Sigmoid colon (tissue), 7 donors: Measurements from ENCODE around the gene PRDM16. TPM values are rescaled to one million over a fixed set of nuclear protein-coding genes. Genes with fewer than 3 reads are reported as not detected.

Experiments
- DNase-seq: peaks from one replicate; pipeline ENCODE4 v3.0.0-alpha.2; 2019
- H3K27ac ChIP-seq, 4 donors: fragments of 200-600 bp; sonication (generic); one replicate each; pipeline ENCODE4 v1.5.1; 2016 to 2019; ENCODE audit warnings: mild to moderate bottlenecking in 1 of 4
- H3K27me3 ChIP-seq, 3 donors: fragments of 200-600 bp; sonication (generic); one replicate each; pipeline ENCODE4 v1.5.1; 2019; ENCODE audit warnings: mild to moderate bottlenecking in 1 of 3
- H3K36me3 ChIP-seq, 4 donors: fragments of 200-600 bp; sonication (generic); one replicate each; pipeline ENCODE4 v1.5.1; 2016 to 2019
- H3K4me1 ChIP-seq, 4 donors: fragments of 200-600 bp; sonication (generic); one replicate each; pipeline ENCODE4 v1.5.1; 2017 to 2019
- H3K4me3 ChIP-seq, 4 donors: fragments of 200-600 bp; sonication (generic); one replicate each; pipeline ENCODE4 v1.5.1; 2017 to 2019; ENCODE audit warnings: mild to moderate bottlenecking in 2 of 4, moderate library complexity in 1 of 4
- H3K9me3 ChIP-seq, 4 donors: fragments of 200-600 bp in 3 of 4; sonication (generic) in 3 of 4; one replicate each; pipeline versions ENCODE4 v1.5.1 to v1.6.1; 2013 to 2019
- EP300 ChIP-seq, 4 donors: sonication (generic); formaldehyde crosslinking; IDR thresholded peaks; one replicate each; pipeline ENCODE4 v1.6.1; 2017; ENCODE audit warnings: antibody characterized with exemption in 4 of 4
- POLR2A ChIP-seq, 2 donors: fragments of 450-650 bp; IDR thresholded peaks; one replicate each; pipeline ENCODE4 v1.6.1; 2016; ENCODE audit warnings: antibody characterized with exemption in 2 of 2, mild to moderate bottlenecking in 2 of 2, moderate library complexity in 2 of 2
- POLR2AphosphoS5 ChIP-seq, 4 donors: sonication (generic); formaldehyde crosslinking; IDR thresholded peaks; one replicate each; pipeline ENCODE4 v1.6.1; 2017; ENCODE audit warnings: antibody characterized with exemption in 4 of 4
- WGBS, 2 donors: extraction: QIAGEN DNeasy Blood & Tissue Kit; methylation state at CpG; one replicate each; pipeline ENCODE4 v1.1.7; 2013; 5-methylcytosine and 5-hydroxymethylcytosine counted together
- intact Hi-C: fragments of 100-400 bp; cut with DNase I; formaldehyde crosslinking; loops from one replicate; pipeline ENCODE4 v1.15.1; 2023
- polyA plus RNA-seq, 3 donors: library from polyadenylated mRNA; stranded (reverse); fragments of 200-250 nt; gene quantifications; one replicate each; pipeline ENCODE4 v1.2.3, GENCODE V29; 2013
- total RNA-seq, 4 donors: library from RNA; depleted of rRNA; stranded (reverse); fragments of >200 nt; gene quantifications; one replicate each; pipeline ENCODE4 v1.1.0, GENCODE V29; 2016
- TF ChIP-seq, protein P1 (sequence below), 4 experiments: fragments of 450-650 bp in 3 of 4; fragments of 200-600 bp in 1 of 4; IDR thresholded peaks; one replicate each; pipeline ENCODE4 v1.5.1; 2016 to 2019; ENCODE audit warnings: antibody characterized with exemption in 4 of 4, mild to moderate bottlenecking in 3 of 4, moderate library complexity in 2 of 4
- donor health status: healthy with polysubstance abuse.
- donor health status: Bipolar disorder and iron deficiency.
- donor health status: healthy.

Gene PRDM16
- total and polyA plus RNA-seq, 7 donors: under 0.01 to 1.7 (median 0.49) TPM

DNA sequence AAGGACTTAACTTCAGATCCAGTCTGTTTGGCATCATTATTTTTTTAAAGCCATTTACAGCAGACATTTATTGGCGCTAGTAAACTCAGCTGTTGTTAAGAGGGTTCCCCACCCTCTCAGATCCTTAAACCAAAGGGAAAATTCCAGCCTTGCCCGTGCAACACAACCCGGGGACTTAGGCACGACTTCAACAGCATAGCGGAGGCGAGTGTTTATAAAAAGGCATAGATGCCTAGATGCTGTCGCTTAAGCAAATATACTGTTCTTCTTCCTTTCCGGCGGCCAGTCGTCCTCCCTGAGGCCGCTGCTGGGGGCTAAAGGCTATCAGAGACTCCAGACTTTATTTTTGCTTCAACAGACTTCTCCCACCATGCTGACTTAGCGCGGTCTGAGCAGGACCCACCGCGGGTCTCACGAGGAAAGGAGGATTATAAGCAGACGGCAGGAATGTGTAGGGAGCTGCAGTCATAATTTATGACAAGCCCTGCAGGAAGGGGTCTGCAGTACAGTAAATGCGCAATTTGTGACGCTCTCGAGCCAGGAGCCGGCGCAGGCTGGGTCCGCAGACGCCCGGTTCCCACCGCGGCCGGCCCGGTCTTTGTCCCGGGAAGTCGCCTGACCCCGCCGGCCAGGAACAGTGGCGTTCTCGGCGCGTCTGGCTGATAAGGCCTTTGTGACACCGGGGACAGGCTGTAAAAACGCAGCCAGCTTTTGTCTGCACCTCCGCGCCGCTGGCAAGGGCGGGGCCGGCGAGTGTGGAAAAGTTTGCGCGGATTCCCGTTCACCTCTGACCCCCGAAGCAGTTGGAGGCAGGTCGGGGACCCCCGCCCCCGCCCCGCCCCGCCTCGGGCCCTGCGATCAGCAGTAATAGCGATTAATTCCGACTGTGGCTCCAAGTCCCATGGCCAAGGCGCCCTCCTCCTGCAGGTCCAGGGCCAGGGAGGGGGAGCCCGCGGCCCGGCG is 324.3 kb downstream of the PRDM16 start:
- intact Hi-C loops: no loop called here
- H3K27ac ChIP-seq: peak overlapping the region in 2 of 4 donors; percentile 1 to 8
- peak overlapping the region in 3 of 4 donors; percentile 22 to 31 (median 29) for H3K4me3 ChIP-seq
- WGBS, 2 donors: 2 to 7% methylated on average over 63 of the region's 63 CpGs
- peak in 1 of 4 donors; percentile 25 for TF ChIP-seq POLR2AphosphoS5 (IDR thresholded peaks at IDR 0.05)
- TF ChIP-seq POLR2A (IDR thresholded peaks at IDR 0.05): no peak
- no peak for TF ChIP-seq EP300 (IDR thresholded peaks at IDR 0.05)
- TF ChIP-seq, protein P1, sequence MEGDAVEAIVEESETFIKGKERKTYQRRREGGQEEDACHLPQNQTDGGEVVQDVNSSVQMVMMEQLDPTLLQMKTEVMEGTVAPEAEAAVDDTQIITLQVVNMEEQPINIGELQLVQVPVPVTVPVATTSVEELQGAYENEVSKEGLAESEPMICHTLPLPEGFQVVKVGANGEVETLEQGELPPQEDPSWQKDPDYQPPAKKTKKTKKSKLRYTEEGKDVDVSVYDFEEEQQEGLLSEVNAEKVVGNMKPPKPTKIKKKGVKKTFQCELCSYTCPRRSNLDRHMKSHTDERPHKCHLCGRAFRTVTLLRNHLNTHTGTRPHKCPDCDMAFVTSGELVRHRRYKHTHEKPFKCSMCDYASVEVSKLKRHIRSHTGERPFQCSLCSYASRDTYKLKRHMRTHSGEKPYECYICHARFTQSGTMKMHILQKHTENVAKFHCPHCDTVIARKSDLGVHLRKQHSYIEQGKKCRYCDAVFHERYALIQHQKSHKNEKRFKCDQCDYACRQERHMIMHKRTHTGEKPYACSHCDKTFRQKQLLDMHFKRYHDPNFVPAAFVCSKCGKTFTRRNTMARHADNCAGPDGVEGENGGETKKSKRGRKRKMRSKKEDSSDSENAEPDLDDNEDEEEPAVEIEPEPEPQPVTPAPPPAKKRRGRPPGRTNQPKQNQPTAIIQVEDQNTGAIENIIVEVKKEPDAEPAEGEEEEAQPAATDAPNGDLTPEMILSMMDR (IDR thresholded peaks at IDR 0.05): no peak
- peaks cover 62 to 100% (median 92%) of the 10 kb centered on the region in 3 donors for H3K27me3 ChIP-seq
- peaks cover 0 to 27% (median 20%) of the 10 kb centered on the region in 4 donors for H3K4me1 ChIP-seq
- no peaks in the 10 kb centered on the region for H3K9me3 ChIP-seq
- no peak for DNase-seq
- no peaks in the 10 kb centered on the region for H3K36me3 ChIP-seq

DNA sequence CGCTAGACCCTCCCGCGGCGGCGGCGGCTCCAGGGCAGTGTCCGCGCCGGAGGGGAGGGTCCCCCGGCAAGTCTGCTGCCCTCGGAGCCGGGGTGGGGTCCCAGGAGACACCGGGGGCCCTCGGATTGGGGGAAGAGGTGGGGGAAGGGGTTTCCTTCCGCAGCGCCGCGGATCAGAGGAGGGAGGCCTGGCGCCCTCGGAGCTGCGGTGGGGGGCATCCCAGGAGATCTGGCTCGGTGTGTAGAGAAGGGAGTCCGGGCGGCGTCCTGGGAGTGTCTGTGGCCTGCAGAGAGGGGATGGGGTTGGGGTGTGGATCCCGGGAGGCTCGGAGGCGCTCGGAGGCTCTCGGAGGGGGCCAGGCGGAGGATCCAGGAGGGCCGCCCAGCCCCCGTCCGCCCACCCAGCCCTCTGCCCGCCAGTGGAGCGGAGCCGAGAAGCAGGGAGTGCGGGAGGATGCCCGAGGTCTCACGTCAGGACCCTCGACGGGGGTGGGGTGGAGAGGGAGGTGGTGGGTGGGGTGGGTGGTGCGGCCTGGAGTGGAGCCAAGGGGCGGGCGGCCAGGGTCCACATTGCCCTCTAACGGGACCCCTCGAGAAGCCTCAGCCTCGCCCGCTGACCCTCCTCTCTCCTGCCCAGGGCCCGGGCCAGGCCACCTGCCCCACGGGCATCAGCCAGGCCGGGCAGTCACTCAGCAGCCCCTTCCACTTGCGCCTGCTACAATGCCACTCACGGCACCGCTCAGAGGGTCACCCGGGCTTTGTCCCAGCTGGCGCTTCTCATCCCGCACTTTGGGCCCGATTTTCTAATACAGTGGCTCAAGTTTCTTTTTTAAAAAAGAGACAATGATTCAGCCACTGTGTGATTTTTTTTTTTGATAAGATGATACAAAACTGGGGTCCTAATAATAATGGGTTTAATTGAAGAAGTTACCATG is 325.3 kb downstream of the PRDM16 start:
- peak overlapping the region in 3 of 4 donors; percentile 22 to 31 (median 29) for H3K4me3 ChIP-seq
- 25 to 31% methylated on average over 59 of the region's 59 CpGs for WGBS, 2 donors
- peaks cover 58 to 100% (median 92%) of the 10 kb centered on the region in 3 donors for H3K27me3 ChIP-seq
- no peaks in the 10 kb centered on the region for H3K36me3 ChIP-seq
- no peak for DNase-seq
- H3K4me1 ChIP-seq: peaks cover 0 to 27% (median 20%) of the 10 kb centered on the region in 4 donors
- intact Hi-C loops: no loop called here
- no peak for TF ChIP-seq EP300 (IDR thresholded peaks at IDR 0.05)
- H3K27ac ChIP-seq: peak overlapping the region in 2 of 4 donors; percentile 1 to 8
- H3K9me3 ChIP-seq: no peaks in the 10 kb centered on the region

DNA sequence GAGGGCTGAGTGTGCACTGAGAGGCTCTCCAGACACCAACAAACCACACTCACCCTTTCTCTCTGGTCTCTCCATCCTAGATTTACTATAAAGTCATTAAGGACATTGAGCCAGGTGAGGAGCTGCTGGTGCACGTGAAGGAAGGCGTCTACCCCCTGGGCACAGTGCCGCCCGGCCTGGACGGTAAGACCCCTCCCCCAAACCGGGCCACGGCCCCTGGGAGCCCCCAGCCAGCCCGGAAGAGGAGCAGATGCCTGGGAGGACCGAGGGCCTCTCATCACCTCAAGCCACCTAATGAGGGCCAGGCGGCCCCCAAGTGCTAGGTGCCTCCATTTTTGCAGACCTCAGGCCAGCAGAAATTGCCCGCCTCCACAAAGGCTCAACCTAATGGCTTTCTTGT is 327.4 kb downstream of the PRDM16 start:
- Histone ChIP-seq H3K9me3 (no peaks in the 10 kb centered on the region), H3K27ac (no peak overlapping the region), H3K4me3 (no peak overlapping the region), H3K36me3 (no peaks in the 10 kb centered on the region), H3K27me3 (peaks cover 48 to 100% (median 92%) of the 10 kb centered on the region in 3 donors), H3K4me1 (peaks cover 0 to 27% (median 20%) of the 10 kb centered on the region in 4 donors)
- TF ChIP-seq, protein P1 (IDR thresholded peaks at IDR 0.05): no peak
- TF ChIP-seq POLR2AphosphoS5 (IDR thresholded peaks at IDR 0.05) (no peak), EP300 (IDR thresholded peaks at IDR 0.05) (no peak), POLR2A (IDR thresholded peaks at IDR 0.05) (no peak)
- DNase-seq: no peak
- 82 to 91% methylated on average over 11 of the region's 11 CpGs for WGBS, 2 donors
- intact Hi-C loops: no loop called here

DNA sequence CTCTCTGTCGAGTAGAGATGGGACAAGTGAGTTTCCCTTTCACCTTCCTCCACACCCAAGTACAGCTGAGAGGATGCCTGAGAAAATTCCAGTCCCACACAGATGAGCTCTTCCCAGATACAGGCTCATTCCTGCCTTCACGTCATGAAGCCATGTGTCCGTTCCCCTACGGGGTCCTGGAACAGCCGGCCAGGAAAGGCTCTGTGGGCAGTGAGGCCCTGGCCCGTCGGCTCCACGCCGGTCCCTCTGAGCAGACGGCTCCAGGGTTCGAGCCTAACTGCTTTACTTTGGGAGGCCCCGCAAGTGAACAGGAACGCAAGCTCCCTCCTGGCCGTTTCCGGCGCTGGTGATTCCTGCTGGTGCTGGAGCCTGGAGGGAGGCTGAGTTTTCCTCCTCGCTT is 328.3 kb downstream of the PRDM16 start:
- H3K27ac ChIP-seq: no peak overlapping the region
- H3K4me3 ChIP-seq: no peak overlapping the region
- peaks cover 40 to 97% (median 83%) of the 10 kb centered on the region in 3 donors for H3K27me3 ChIP-seq
- WGBS, 2 donors: 82 to 88% methylated on average over 17 of the region's 17 CpGs
- intact Hi-C loops: no loop called here
- TF ChIP-seq POLR2A (IDR thresholded peaks at IDR 0.05) (no peak), EP300 (IDR thresholded peaks at IDR 0.05) (no peak), POLR2AphosphoS5 (IDR thresholded peaks at IDR 0.05) (no peak)
- TF ChIP-seq, protein P1 (IDR thresholded peaks at IDR 0.05): no peak
- no peak for DNase-seq
- no peaks in the 10 kb centered on the region for H3K9me3 ChIP-seq
- no peaks in the 10 kb centered on the region for H3K36me3 ChIP-seq
- H3K4me1 ChIP-seq: peaks cover 0 to 28% (median 25%) of the 10 kb centered on the region in 4 donors
